Suppressor macrophage (primary cell): ENCODE data around the gene PRMT3.
"Not testable (repeated sequence)": the region's sequence is repeated elsewhere in the genome, so short reads cannot be mapped to it uniquely, and the experiment has no call there.

Experiments used
- DNase-seq, 4 experiments: peaks; one replicate each; pipeline ENCODE4 v3.0.0-alpha.2; 2020 to 2022

The PRMT3 gene

GRCh38 chr11:20518323-20518834 lies 130.9 kb downstream of the PRMT3 start:
- no peak for DNase-seq

DNA sequence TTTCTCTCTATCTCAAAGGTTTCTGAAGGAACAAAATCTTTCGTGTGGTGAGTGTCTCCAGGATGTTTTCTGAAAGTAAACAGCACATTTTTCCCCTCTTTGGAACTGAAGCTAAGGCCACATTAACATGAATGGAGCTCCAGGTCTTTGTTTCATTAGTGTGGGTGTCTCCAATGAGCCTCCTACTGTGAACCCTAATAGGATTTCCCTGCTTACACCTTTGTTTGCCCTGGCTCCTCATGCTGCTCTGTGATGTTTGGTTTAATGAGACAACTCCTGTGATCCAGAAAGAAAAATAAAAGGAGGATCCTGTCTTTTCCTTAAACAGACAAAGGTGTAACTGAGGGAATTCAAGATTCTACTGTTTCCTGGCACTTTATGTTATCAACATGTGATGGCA lies 135.0 kb downstream of the PRMT3 start:
- no peak for DNase-seq

DNA sequence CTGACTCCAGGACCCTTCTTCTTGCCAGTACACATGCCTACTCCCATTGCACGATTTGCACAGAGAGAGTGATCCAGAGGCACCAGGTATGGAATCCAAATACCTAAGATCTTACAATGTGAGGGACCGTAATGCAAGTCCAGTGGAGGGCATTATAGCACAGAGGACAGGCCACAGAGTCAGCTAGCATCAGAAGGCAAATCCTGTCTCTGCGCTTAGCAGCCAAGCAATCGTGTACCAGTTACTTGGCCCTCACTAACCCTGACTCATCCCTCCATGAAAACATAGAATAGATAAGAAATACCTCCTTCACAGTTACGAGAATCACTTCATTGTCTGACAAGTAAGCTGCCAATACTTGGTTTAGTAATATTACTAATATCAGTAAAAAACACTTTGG lies 142.2 kb downstream of the PRMT3 start:
- no peak for DNase-seq

DNA sequence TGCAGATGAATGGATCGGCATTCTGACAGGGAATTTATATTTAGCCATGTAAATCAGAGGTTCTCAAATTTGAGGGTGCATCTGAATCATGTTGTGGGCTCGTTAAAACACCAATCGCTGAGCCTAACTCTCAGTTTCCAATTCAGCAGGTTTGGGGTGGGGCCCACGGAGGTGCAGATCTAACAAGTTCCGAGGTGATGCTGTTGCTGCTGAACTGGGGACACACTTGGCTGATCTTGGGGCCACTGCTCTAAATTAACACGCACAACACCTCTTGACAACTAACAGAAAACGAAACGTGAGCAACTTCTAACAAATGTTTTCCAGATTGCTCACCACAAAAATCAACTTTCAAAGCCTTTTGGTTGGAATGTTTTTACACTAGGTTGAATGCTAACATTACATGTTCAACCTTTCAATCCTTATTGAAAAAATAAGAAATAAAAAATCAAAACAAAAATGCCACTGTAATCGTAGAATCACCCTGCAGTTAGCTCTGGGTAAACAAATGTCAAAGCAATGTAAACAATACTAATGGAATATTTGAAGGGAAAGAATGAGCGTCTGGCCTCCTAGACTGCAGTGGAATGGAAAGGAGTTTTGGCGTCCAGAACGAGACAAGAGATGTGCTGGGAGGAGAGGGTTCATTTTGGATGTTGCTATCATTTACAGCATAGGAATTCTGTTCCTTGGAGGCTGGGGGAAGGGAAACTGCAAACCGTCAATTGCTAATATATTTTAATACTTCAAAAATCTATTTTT lies 143.6 kb downstream of the PRMT3 start:
- DNase-seq, result no peak

- DNase-seq, result no peak
Observed at GRCh38 chr11:20535271-20535881, 147.9 kb downstream of the PRMT3 start.

GRCh38 chr11:20536365-20536764 lies 148.8 kb downstream of the PRMT3 start:
- DNase-seq, result no peak

GRCh38 chr11:20536784-20537183 lies 149.3 kb downstream of the PRMT3 start:
- no peak for DNase-seq

- no peak for DNase-seq
Observed at GRCh38 chr11:20541503-20541902, 154.0 kb downstream of the PRMT3 start.

DNA sequence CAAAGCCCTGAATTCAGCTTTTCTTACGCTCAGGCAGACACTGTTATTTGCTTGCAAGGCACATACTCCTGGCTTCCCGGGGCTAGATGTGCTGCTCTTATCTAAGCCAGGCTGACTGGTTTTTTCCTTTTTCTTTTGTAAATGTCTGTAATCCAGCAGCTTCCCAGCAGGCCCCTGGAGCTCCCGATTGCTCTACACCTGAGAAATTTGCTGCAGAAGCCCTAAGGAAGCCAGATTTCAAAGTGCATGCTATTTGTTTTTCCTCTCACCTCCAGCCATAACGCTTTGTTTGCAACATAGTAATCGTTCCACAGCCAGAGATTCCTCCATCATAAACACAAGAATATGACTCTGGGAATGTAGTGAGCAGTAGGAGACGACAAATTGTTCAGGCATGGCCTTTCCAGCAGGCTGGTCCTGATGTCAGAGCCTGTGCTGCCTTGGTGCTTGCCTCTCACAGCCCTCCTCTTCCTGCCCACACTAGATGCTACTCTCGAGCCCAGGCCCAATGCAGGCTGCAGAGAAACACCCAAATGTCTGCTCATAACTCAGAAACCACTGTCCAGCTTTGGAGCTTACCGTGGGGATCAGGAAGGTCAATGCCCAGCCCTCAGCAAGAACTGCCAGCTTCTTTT lies 157.2 kb downstream of the PRMT3 start:
- no peak for DNase-seq

DNA sequence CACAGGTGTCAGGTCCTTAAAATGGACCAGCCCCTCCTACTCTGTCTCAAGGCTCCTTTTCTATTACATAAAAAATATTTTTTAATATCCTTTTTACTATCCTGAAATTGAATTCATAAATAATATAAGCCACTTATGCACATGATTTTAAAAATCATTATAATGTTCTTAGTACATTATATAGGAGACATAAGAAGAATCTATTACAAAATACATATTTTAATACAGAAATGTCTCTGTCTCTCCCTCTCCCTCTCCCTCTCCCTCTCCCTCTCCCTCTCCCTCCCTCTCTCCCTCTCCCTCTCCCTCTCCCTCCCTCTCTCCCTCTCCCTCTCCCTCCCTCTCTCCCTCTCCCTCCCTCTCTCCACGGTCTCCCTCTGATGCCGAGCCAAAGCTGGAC lies 159.9 kb downstream of the PRMT3 start:
- DNase-seq, result no peak

GRCh38 chr11:20551096-20551495 lies 163.6 kb downstream of the PRMT3 start:
- DNase-seq, result no peak

GRCh38 chr11:20555783-20556182 lies 168.3 kb downstream of the PRMT3 start:
- no peak for DNase-seq

DNA sequence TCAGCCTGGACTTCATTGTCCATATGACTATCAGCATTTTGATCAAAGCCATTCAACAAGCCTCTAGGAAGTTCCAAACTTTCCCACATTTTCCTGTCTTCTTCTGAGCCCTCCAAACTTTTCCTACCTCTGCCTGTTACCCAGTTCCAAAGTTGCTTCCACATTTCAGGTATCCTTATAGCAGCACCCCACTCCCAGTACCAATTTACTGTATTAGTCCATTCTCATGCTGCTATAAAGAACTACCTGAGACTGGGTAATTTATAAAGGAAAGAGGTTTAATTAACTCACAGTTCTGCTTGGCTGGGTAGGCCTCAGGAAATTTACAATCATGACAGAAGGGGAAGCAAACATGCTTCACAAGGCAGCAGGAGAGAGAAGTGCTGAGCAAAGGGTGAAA lies 168.9 kb downstream of the PRMT3 start:
- not testable (repeated sequence) for DNase-seq

- no peak for DNase-seq
Observed at GRCh38 chr11:20558741-20559140, 171.2 kb downstream of the PRMT3 start.
